Fibroblast of the aortic adventitia (primary cell): Measurements from ENCODE around the gene RNASE12. TPM values are rescaled to one million over a fixed set of nuclear protein-coding genes. Genes with fewer than 3 reads are reported as not detected.

ENCODE experiments used
- DNase-seq: peaks from one replicate; pipeline ENCODE4 v3.0.0-alpha.2; 2010; ENCODE audit warnings: low read depth
- H3K4me3 ChIP-seq: 2 replicates; pipeline ENCODE4 v1.5.1; 2011; ENCODE audit warnings: low read depth, mild to moderate bottlenecking, control low read depth, low read length, moderate library complexity
- total RNA-seq: library from RNA; depleted of rRNA; stranded (reverse); fragments of >200 nt; gene quantifications from 2 replicates; pipeline ENCODE4 v1.2.3, GENCODE V29; 2012; ENCODE audit warnings: low replicate concordance
- TF ChIP-seq, protein P1 (sequence below): IDR thresholded peaks from 2 replicates; pipeline ENCODE4 v1.5.1; 2011; ENCODE audit warnings: mild to moderate bottlenecking, low read length, control low read depth, inconsistent platforms; ENCODE audit not compliant: insufficient read depth

Gene RNASE12
- total RNA-seq, 1 donor = not detected

DNA sequence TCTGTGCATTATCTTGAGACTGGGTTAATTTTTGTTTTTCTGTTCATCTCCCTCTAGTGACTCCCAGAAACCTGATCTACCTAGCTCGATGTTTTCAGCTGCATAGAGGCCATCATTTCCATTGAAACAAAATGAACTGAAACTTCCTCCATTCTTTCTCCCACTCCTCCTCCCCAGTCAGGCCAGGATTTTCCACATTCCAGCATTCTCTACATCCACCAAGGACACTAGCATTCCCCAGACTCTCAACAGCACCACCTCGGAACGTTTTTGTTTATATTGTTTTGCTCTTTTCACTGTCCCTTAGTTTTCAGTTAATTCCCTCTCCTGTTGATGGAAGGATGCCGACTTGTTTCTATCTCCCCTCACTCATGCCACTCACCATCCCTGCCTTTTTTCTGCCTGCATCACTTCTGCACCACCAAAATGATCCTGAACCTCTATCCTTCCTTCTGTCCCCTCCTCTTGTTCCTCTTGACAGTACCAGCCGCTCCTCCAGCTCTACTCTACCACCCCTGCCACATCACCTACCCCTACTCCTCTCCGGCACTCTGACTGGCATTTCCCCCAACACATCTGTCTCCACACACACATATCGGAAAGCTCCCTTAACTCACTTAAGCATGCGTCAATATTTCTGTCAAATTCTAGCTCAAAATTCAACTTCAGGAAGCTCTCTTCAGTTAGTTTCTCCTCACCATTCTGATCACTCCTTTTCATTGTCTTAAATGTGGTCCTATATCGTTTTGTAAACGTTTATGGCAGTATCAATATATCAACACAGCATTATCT, 37.1 kb upstream of the RNASE12 start:
- no peak overlapping the region for H3K4me3 ChIP-seq
- no peak for DNase-seq

DNA sequence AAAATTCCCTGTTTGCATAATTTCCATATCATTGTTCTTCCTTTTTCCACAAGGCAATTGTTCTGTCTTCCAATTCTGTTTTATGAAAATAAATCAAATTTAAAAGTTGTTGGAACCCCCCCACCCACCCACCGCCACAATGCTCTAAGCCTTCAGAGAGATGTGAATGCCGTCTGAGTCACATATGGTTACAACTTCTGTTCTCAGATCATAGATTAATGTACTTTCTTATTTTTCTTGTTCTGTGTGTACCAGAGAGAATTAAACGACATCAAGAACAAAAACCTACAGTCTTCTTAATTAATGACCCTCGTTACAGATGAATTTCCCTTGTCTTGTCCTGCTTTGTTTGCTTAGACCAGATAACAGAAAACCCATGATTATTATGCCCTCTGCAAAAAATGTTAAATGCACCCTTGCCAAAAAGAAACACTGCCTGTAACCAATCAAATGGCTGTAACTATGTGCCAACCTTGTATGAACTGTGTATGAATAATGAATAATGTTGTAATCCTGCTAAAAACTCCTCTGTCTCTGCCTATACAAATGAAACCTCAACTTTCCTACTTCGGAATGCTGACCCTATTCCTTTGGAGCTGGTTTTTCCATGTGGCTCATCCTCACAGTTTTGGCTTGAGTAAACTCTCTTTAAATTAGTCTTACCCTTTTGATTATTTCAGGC, 36.3 kb upstream of the RNASE12 start:
- no peak overlapping the region for H3K4me3 ChIP-seq
- TF ChIP-seq, protein P1, sequence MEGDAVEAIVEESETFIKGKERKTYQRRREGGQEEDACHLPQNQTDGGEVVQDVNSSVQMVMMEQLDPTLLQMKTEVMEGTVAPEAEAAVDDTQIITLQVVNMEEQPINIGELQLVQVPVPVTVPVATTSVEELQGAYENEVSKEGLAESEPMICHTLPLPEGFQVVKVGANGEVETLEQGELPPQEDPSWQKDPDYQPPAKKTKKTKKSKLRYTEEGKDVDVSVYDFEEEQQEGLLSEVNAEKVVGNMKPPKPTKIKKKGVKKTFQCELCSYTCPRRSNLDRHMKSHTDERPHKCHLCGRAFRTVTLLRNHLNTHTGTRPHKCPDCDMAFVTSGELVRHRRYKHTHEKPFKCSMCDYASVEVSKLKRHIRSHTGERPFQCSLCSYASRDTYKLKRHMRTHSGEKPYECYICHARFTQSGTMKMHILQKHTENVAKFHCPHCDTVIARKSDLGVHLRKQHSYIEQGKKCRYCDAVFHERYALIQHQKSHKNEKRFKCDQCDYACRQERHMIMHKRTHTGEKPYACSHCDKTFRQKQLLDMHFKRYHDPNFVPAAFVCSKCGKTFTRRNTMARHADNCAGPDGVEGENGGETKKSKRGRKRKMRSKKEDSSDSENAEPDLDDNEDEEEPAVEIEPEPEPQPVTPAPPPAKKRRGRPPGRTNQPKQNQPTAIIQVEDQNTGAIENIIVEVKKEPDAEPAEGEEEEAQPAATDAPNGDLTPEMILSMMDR = no peak
- DNase-seq = peak; percentile 27

More for the DNA sequence above, 37.1 kb upstream of the RNASE12 start:
- TF ChIP-seq, protein P1 = no peak

DNA sequence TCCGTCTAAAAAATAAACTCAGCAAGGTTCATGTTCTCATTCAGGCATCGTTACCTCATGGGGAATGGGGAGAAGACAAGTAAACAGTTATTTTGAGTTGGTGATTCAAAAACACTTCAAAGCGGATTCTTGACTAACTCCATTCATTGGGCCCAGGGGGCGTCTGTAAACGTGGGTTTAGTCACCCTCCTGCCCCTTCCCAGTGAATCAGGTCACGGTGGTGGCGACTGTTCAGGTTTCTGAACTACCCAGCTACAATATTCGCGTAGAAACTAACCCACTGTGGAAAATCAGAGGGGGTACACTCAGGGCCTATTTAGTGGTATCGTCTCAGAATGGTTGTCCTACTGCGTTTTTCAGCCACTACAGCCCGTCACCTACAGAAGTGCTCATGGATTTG, 35.1 kb upstream of the RNASE12 start:
- DNase-seq = no peak
- H3K4me3 ChIP-seq = no peak overlapping the region
- TF ChIP-seq, protein P1 = no peak

DNA sequence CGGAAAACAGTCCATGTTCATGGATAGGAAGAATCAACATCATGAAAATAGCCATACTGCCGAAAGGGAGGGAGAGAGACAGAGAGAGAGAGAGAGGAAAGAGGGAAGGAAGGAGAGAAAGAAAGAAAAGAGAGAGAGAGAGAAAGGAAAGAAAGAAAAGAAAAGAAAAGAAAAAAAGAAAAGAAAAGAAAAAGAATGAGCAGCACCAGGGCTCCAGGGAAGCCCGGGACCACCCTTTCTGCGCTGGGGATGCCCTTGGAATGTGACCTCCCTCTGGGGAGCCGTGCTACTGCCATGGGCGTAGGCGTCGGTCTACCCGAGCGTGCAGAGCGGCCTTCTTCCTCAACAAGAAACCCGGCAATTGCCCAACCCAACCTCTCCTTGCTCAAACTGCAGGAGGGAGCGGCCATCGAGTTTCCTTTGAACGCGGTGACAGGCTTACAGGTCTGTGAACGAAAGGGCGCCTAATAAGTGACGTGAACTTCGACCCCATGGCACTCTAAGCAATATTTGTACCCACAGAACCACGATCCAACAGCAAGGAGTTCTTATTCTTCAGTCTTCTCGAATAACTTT, 33.4 kb upstream of the RNASE12 start:
- TF ChIP-seq, protein P1 = no peak
- H3K4me3 ChIP-seq = peak overlapping the region; percentile 62
- peak; percentile 65 for DNase-seq

DNA sequence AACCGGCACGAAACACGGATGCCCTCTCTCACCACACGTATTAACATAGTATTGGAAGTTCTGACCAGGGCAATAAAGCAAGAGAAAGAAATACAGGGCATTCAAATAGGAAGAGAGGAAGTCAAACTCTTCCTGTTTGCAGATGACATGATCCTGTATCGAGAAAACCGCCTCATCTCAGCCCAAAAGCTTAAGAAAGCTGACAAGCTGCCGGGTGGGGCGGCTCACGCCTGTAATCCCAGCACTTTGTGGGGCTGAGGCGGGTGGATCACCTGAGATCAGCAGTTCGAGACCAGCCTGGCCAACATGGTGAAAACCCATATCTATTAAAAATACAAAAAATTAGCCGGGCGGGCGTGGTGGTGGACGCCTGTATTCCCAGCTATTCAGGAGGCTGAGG, 32.6 kb upstream of the RNASE12 start:
- TF ChIP-seq, protein P1 = no peak
- no peak overlapping the region for H3K4me3 ChIP-seq
- no peak for DNase-seq

DNA sequence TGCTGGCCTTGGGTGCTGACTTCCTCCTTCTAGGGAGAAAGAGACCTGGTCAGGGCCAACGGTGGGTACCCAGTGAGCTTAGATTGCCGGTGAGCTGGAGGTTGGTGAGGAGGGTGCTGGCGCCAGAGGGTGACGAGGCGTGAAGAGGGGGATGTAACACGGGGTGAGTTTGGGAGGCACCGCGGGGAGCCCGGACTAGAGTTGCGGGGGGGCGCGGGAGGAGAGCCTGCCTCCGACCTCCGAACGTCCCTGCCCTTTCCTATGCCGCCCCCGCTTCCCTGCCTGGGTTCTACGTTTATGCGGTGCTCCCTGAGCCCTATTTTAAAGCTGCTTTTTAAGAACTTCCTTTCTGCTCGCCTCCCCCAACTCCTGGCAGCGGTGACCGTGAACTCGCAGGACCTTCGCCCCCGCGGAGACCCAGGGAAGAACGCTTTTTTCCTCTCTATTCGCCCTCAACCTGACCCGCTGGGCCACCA, 31.7 kb upstream of the RNASE12 start:
- TF ChIP-seq, protein P1 = no peak
- DNase-seq = no peak
- H3K4me3 ChIP-seq = no peak overlapping the region
